ENCODE data around the gene MELK.

- no peak for TF ChIP-seq POLR2AphosphoS5 (IDR thresholded peaks at IDR 0.05)
- no peak for TF ChIP-seq CTCF (IDR thresholded peaks at IDR 0.05; ENCODE audit: poor library complexity, severe bottlenecking)
Observed at GRCh38 chr9:36679710-36680109, 107.0 kb downstream of the MELK start.

All from neural cell (in vitro differentiated cells).